OCI-LY1 (cell line): ENCODE results near the gene FTO.
"Not testable (repeated sequence)": the region's sequence is repeated elsewhere in the genome, so short reads cannot be mapped to it uniquely, and the experiment has no call there.

Experiments
- EZH2 ChIP-seq: fragments of 200-600 bp; sonication (generic), shearing (Covaris generic); IDR thresholded peaks from 2 replicates; pipeline ENCODE4 v1.8.0; 2017; ENCODE audit warnings: borderline replicate concordance, mixed run types, mild to moderate bottlenecking, antibody characterized with exemption, low read length, moderate library complexity, mixed read lengths
- TF ChIP-seq, protein P1 (sequence below): fragments of 200-600 bp; sonication (generic), shearing (Covaris generic); IDR thresholded peaks from 2 replicates; pipeline ENCODE4 v1.5.1; 2017; ENCODE audit warnings: mild to moderate bottlenecking, antibody characterized with exemption, low read length, moderate library complexity, mixed read lengths

DNA sequence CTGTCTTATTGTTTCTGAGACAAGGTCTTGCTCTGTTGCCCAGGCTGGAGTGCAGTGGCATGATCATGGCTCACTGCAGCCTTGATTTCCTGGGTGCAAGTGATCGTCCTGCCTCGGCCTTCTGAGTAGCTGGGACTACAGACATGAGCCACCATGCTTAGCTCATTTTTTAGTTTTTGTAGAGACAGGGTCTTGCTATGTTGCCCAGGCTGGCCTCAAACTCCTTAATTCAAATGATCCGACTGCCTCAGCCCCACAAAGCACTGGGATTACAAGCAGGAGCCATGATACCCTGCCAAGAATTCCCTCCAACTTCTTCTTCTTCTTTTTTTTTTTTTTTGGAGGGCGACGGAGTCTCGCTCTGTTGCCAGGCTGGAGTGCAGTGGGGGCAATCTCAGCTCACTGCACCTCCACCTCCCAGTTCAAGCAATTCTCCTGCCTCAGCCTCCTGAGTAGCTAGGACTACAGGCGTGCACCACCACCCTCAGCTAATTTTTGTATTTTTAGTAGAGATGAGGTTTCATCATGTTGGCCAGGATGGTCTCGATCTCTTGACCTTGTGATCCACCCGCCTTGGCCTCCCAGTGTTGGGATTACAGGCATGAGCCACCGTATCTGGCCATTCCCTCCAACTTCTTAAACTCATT lies 477.9 kb downstream of the FTO start:
- TF ChIP-seq, protein P1, sequence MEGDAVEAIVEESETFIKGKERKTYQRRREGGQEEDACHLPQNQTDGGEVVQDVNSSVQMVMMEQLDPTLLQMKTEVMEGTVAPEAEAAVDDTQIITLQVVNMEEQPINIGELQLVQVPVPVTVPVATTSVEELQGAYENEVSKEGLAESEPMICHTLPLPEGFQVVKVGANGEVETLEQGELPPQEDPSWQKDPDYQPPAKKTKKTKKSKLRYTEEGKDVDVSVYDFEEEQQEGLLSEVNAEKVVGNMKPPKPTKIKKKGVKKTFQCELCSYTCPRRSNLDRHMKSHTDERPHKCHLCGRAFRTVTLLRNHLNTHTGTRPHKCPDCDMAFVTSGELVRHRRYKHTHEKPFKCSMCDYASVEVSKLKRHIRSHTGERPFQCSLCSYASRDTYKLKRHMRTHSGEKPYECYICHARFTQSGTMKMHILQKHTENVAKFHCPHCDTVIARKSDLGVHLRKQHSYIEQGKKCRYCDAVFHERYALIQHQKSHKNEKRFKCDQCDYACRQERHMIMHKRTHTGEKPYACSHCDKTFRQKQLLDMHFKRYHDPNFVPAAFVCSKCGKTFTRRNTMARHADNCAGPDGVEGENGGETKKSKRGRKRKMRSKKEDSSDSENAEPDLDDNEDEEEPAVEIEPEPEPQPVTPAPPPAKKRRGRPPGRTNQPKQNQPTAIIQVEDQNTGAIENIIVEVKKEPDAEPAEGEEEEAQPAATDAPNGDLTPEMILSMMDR, result not testable (repeated sequence)
- TF ChIP-seq EZH2, result not testable (repeated sequence)
